Natural killer cell (primary cell): ENCODE results near the gene TSTD1. TPM values are rescaled to one million over a fixed set of nuclear protein-coding genes. Genes with fewer than 3 reads are reported as not detected.
A peak's percentile ranks its signal among the peaks of the same experiment; 100 is the strongest.

ENCODE experiments used
- ATAC-seq, 3 donors: fragments of 150-1000 bp in 2 of 3; fragments of 200-7000 bp in 1 of 3; cut with Tn5 transposase; 1 replicate in 1 of 3; 2 replicates in 2 of 3; pipeline ENCODE4 v1.10.0; 2021; ENCODE audit warnings: mild to moderate bottlenecking in 2 of 3, moderate library complexity in 2 of 3
- DNase-seq, 2 donors: peaks; one replicate each; pipeline versions ENCODE4 v3.0.0 to v3.0.0-alpha.2; 2013 to 2021; ENCODE audit warnings: mixed read lengths in 1 of 2
- H3K27ac ChIP-seq: one replicate; pipeline ENCODE4 v1.5.1; 2013; ENCODE audit warnings: mild to moderate bottlenecking, low read length
- H3K27me3 ChIP-seq: one replicate; pipeline ENCODE4 v1.6.1; 2013; ENCODE audit warnings: low read length; ENCODE audit not compliant: control insufficient read depth, insufficient read depth
- H3K36me3 ChIP-seq: one replicate; pipeline ENCODE4 v1.6.1; 2013; ENCODE audit warnings: low read length; ENCODE audit not compliant: control insufficient read depth, insufficient read depth
- H3K4me1 ChIP-seq: one replicate; pipeline ENCODE4 v1.6.1; 2013; ENCODE audit warnings: low read length; ENCODE audit not compliant: control insufficient read depth, insufficient read depth
- H3K4me3 ChIP-seq: one replicate; pipeline ENCODE4 v1.5.1; 2013; ENCODE audit warnings: low read length
- H3K9me3 ChIP-seq: one replicate; pipeline ENCODE4 v1.6.1; 2013; ENCODE audit warnings: low read length; ENCODE audit not compliant: control insufficient read depth, insufficient read depth
- H3K27ac Mint-ChIP-seq, 2 donors: one replicate each; pipeline ENCODE4 v1.8.0; 2022; ENCODE audit warnings: mild to moderate bottlenecking in 2 of 2, mixed read lengths in 2 of 2, moderate library complexity in 1 of 2
- H3K27me3 Mint-ChIP-seq, 2 donors: one replicate each; pipeline ENCODE4 v1.8.0; 2022; ENCODE audit warnings: low read depth in 2 of 2, mixed read lengths in 2 of 2
- H3K36me3 Mint-ChIP-seq: one replicate; pipeline ENCODE4 v1.8.0; 2022; ENCODE audit warnings: mixed read lengths
- H3K4me1 Mint-ChIP-seq, 2 donors: one replicate each; pipeline ENCODE4 v1.8.0; 2022; ENCODE audit warnings: mixed read lengths in 2 of 2
- H3K4me3 Mint-ChIP-seq: one replicate; pipeline ENCODE4 v1.8.0; 2022; ENCODE audit warnings: mild to moderate bottlenecking, moderate library complexity, mixed read lengths
- H3K9me3 Mint-ChIP-seq, 2 donors: one replicate each; pipeline ENCODE4 v1.8.0; 2022; ENCODE audit warnings: mixed read lengths in 2 of 2
- CTCF ChIP-seq: fragments of 200-600 bp; IDR thresholded peaks from one replicate; pipeline ENCODE4 v1.8.0; 2022; ENCODE audit warnings: antibody characterized with exemption
- WGBS: methylation state at CpG from one replicate; pipeline ENCODE4 v1.1.7; 2013; ENCODE audit warnings: missing lambda C conversion rate; ENCODE audit not compliant: insufficient coverage; 5-methylcytosine and 5-hydroxymethylcytosine counted together
- intact Hi-C: fragments of 100-400 bp; cut with micrococcal nuclease; formaldehyde crosslinking; loops from one replicate; pipeline ENCODE4 v1.14.2; 2022
- total RNA-seq, 4 donors: library from RNA; stranded (reverse); fragments of 120-200 nt in 1 of 4; gene quantifications; one replicate each; pipeline versions ENCODE4 v1.2.3 to v1.2.4, GENCODE V29; 2013 to 2022

The TSTD1 gene
- total RNA-seq, 3 donors from 2014 or later (not counting 1 experiment from before 2014, with no cell fraction given) = 31.8 to 36.3 (median 34.3) TPM

DNA sequence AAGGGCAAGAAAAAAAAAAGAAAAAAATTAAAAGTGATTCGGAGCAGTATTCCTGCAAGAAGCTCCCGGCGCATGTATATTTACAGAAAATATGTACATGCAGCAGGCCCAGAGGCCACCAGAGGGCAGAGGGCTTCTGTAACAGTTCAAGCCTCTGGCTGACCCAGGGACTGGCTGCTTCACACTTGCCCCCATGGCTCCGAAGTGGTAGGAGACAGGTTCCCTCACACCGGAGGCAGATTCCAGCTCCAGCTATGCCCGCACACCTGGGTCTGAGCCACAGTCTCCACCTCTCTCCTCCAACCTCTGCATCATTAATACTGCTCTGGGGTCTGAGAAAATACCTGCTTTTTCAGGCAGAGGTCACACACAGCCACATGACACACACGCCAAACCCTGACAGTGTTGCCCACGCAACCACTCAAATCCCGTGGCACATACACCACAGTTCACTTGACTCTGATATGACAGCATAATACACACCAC, 33.2 kb upstream of the TSTD1 start:
- no peaks in the 10 kb centered on the region for H3K27me3 Mint-ChIP-seq
- peak; percentile 51 to 73 for DNase-seq

GRCh38 chr1:161070761-161071160, 32.0 kb upstream of the TSTD1 start:
- ATAC-seq = no peak
- WGBS = 95% methylated on average over 4 of the region's 4 CpGs
- H3K4me3 ChIP-seq = no peak overlapping the region
- Mint-ChIP-seq H3K36me3 (no peaks in the 10 kb centered on the region), H3K4me3 (no peak overlapping the region), H3K27ac (peak overlapping the region; percentile 89), H3K4me1 (peaks cover 51 to 80% of the 10 kb centered on the region in 2 donors), H3K27me3 (no peaks in the 10 kb centered on the region), H3K9me3 (no peaks in the 10 kb centered on the region)
- peaks cover 11% of the 10 kb centered on the region for H3K36me3 ChIP-seq
- TF ChIP-seq CTCF = no peak
- H3K4me1 ChIP-seq = peaks cover 52% of the 10 kb centered on the region
- H3K27me3 ChIP-seq = no peaks in the 10 kb centered on the region
- H3K9me3 ChIP-seq = no peaks in the 10 kb centered on the region
- H3K27ac ChIP-seq = peak overlapping the region; percentile 95
- intact Hi-C loops = loop anchor here (1.0 to 10.0 kb wide), 2 partner anchors 50 to 1246 kb away; partner anchors contain the start of gene SLAMF8
- DNase-seq = no peak

More for the DNA sequence above, 33.2 kb upstream of the TSTD1 start:
- Mint-ChIP-seq H3K4me3 (peak overlapping the region; percentile 40), H3K4me1 (peaks cover 45 to 69% of the 10 kb centered on the region in 2 donors), H3K27ac (peak overlapping the region; percentile 89), H3K9me3 (no peaks in the 10 kb centered on the region), H3K36me3 (no peaks in the 10 kb centered on the region)
- peak; percentile 76 for TF ChIP-seq CTCF
- peak overlapping the region; percentile 40 for H3K27ac ChIP-seq
- intact Hi-C loops = loop anchor here (10.0 kb wide), 1 partner anchor 1247 kb away; the partner anchor contains the start of gene SLAMF8
- peak in 2 of 3 donors; percentile 10 to 18 for ATAC-seq
- no peaks in the 10 kb centered on the region for H3K27me3 ChIP-seq
- H3K36me3 ChIP-seq = peaks cover 3% of the 10 kb centered on the region
- no peak overlapping the region for H3K4me3 ChIP-seq
- WGBS = 35% methylated on average over 9 of the region's 9 CpGs
- H3K9me3 ChIP-seq = no peaks in the 10 kb centered on the region
- H3K4me1 ChIP-seq = peaks cover 41% of the 10 kb centered on the region

DNA sequence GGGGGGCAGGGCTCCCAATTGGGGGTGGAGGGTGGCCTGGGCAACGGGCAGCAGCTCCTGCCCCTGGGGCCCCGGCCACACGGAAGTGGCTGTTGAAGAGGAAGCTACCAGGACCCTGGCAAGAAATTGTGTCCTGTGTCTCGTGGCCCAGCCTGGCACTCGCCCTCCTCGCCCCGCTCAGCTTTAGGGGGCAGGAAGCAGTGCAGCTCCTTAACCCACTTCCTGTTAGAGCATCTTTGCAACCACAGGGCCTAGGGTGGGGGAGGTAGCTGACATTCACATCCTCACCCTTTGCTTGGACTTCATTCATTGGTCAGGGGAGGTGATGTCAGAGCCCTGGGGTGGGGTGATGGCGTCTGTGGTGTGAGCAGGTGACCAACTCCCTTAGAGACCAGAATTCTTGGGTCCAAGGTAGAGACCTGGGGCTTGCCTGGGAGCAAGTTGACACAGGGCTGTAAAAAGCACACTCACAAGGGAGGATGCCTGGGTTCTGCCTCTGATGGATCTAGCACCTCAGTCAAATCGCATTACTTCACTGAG, 31.0 kb upstream of the TSTD1 start, which contains the start of gene ARHGAP30:
ARHGAP30 (minus strand) TSS at position 161 of the 540 bp plus-strand sequence. CDS start 267 bp downstream, outside the sequence.
- TF ChIP-seq CTCF = no peak
- no peaks in the 10 kb centered on the region for H3K9me3 ChIP-seq
- WGBS = 7% methylated on average over 9 of the region's 9 CpGs
- no peaks in the 10 kb centered on the region for H3K27me3 Mint-ChIP-seq
- H3K27ac ChIP-seq = peak within 1 kb of the TSS; percentile 95
- peak within 1 kb of the TSS; percentile 89 for H3K27ac Mint-ChIP-seq
- H3K27me3 ChIP-seq = no peaks in the 10 kb centered on the region
- H3K4me1 ChIP-seq = peaks cover 60% of the 10 kb centered on the region
- H3K4me3 ChIP-seq = peak within 1 kb of the TSS; percentile 91
- intact Hi-C loops = loop anchor here (1.0 to 10.0 kb wide), 3 partner anchors 28 to 1245 kb away; partner anchors contain the start of gene SLAMF8
- no peaks in the 10 kb centered on the region for H3K9me3 Mint-ChIP-seq
- peak within 1 kb of the TSS; percentile 88 for H3K4me3 Mint-ChIP-seq
- H3K36me3 Mint-ChIP-seq = no peaks in the 10 kb centered on the region
- peak; percentile 76 to 91 for DNase-seq
- peaks cover 51 to 86% of the 10 kb centered on the region in 2 donors for H3K4me1 Mint-ChIP-seq
- peak; percentile 68 to 88 (median 79) for ATAC-seq
- peaks cover 11% of the 10 kb centered on the region for H3K36me3 ChIP-seq
